ENCODE results near the gene AATF.

The AATF gene

DNA sequence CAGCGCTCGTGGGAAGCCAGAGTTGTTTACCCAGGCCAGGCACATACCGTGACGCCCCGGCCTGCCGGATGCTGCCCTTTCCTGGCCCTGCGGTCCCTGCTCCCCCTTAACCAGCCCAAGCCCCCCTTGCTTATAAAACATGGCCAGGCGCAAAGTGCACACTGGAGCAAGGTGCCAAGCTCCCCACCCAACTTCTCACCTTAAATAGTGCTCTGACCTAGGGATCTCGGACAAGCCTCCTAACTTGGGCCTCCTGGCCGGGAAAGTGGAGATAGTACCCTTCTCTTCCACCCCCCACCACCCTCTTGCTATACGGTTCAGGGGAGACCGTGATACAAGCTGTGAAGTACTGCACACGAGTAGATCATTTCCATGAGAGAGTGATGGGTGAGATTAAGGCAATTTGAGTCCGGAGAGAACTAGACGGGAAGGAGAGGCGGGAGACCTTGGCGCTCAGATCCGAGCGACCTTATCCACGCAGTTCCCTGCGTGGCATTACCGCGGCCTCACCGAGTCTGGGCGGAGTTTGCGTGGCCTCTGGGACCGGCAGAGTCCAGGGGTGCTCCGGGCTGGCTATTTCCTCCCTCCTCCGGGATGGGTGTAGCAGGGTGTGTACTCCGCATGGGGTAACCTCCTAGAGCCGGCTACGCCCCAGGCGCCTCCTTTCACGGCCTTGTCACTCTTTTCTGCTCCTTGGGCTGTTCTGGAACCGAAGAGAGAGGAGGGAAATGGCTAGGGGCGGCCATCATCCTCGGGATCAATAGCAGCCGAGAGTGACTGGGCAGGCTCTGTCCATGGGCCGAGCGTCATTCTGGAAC is 15.9 kb upstream of the AATF start:
- no peak for TF ChIP-seq EZH2phosphoT487 (IDR thresholded peaks at IDR 0.05; ENCODE audit: low read length)
- peaks cover 90% of the 10 kb centered on the region for H3K27me3 ChIP-seq (replicated peaks; ENCODE audit: insufficient read depth, low read length)
- no peaks in the 10 kb centered on the region for H3K9me2 ChIP-seq (replicated peaks; ENCODE audit: insufficient read depth, low read length)
- H3K27ac ChIP-seq (ENCODE audit: low read length): no peak overlapping the region
- H2AFZ ChIP-seq (ENCODE audit: low read length): no peak overlapping the region
- DNase-seq: no peak
- no peak overlapping the region for H3K9ac ChIP-seq (ENCODE audit: low read length)
- no peak overlapping the region for H3K4me3 ChIP-seq (ENCODE audit: low read length)
- H4K20me1 ChIP-seq (ENCODE audit: insufficient read depth, low read length): no peaks in the 10 kb centered on the region
- H3K4me1 ChIP-seq (ENCODE audit: low read length): peaks cover 3% of the 10 kb centered on the region; the same call in 1 of the 2 replicates
- no peak overlapping the region for H3K4me2 ChIP-seq (ENCODE audit: low read depth, low read length)
- H3K36me3 ChIP-seq (replicated peaks; ENCODE audit: insufficient read depth, low read length): no peaks in the 10 kb centered on the region
- H3K79me2 ChIP-seq (ENCODE audit: low read length): no peaks in the 10 kb centered on the region
- no peaks in the 10 kb centered on the region for H3F3A ChIP-seq (ENCODE audit: insufficient read depth, low read length)
- H3K9me3 ChIP-seq (replicated peaks; ENCODE audit: insufficient read depth, low read length): no peaks in the 10 kb centered on the region

DNA sequence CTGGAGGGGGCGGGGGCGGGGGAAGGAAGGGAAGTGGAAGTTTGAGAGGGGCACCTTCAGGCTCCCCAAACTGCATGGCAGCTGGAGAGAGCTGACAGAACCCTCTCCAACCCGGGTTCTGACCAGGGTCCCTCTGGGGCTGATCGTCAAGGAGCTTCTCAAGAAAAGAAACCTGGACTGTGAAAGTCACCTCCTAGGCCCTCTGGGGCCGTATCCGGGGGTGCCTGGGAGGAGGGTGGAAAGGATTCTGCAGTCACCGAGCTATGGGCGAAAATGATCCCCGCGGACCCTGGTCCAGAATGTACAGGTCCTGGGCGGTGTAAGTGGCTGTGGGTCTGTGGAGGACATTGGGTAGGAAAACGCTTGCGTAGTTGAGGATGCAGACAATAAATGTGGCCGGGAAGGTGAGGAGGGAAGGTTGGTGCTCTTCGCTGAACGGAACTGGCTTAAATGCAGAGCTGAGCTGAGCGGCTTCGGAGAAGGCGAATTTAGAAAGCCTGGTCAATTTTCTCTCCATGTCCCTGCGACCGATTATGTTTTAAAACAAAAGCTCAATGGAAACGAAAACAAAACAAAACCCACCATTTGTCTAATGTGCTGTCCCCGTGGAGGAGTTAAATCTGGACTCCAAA is 15.1 kb upstream of the AATF start:
- Histone ChIP-seq H2AFZ (ENCODE audit: low read length) (no peak overlapping the region), H3K4me3 (ENCODE audit: low read length) (no peak overlapping the region), H4K20me1 (ENCODE audit: insufficient read depth, low read length) (no peaks in the 10 kb centered on the region), H3K9me3 (replicated peaks; ENCODE audit: insufficient read depth, low read length) (no peaks in the 10 kb centered on the region), H3F3A (ENCODE audit: insufficient read depth, low read length) (no peaks in the 10 kb centered on the region), H3K79me2 (ENCODE audit: low read length) (no peaks in the 10 kb centered on the region), H3K4me1 (ENCODE audit: low read length) (no peaks in the 10 kb centered on the region), H3K36me3 (replicated peaks; ENCODE audit: insufficient read depth, low read length) (no peaks in the 10 kb centered on the region), H3K9me2 (replicated peaks; ENCODE audit: insufficient read depth, low read length) (no peaks in the 10 kb centered on the region), H3K27ac (ENCODE audit: low read length) (no peak overlapping the region), H3K27me3 (replicated peaks; ENCODE audit: insufficient read depth, low read length) (peaks cover 98% of the 10 kb centered on the region), H3K4me2 (ENCODE audit: low read depth, low read length) (no peak overlapping the region), H3K9ac (ENCODE audit: low read length) (no peak overlapping the region)
- TF ChIP-seq EZH2 (optimal IDR thresholded peaks at IDR 0.05; ENCODE audit: low read depth, low read length) (no peak), EZH2phosphoT487 (IDR thresholded peaks at IDR 0.05; ENCODE audit: low read length) (no peak)
- TF ChIP-seq, protein P1, sequence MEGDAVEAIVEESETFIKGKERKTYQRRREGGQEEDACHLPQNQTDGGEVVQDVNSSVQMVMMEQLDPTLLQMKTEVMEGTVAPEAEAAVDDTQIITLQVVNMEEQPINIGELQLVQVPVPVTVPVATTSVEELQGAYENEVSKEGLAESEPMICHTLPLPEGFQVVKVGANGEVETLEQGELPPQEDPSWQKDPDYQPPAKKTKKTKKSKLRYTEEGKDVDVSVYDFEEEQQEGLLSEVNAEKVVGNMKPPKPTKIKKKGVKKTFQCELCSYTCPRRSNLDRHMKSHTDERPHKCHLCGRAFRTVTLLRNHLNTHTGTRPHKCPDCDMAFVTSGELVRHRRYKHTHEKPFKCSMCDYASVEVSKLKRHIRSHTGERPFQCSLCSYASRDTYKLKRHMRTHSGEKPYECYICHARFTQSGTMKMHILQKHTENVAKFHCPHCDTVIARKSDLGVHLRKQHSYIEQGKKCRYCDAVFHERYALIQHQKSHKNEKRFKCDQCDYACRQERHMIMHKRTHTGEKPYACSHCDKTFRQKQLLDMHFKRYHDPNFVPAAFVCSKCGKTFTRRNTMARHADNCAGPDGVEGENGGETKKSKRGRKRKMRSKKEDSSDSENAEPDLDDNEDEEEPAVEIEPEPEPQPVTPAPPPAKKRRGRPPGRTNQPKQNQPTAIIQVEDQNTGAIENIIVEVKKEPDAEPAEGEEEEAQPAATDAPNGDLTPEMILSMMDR (IDR thresholded peaks at IDR 0.05; ENCODE audit: low read length): no peak
- no peak for DNase-seq

DNA sequence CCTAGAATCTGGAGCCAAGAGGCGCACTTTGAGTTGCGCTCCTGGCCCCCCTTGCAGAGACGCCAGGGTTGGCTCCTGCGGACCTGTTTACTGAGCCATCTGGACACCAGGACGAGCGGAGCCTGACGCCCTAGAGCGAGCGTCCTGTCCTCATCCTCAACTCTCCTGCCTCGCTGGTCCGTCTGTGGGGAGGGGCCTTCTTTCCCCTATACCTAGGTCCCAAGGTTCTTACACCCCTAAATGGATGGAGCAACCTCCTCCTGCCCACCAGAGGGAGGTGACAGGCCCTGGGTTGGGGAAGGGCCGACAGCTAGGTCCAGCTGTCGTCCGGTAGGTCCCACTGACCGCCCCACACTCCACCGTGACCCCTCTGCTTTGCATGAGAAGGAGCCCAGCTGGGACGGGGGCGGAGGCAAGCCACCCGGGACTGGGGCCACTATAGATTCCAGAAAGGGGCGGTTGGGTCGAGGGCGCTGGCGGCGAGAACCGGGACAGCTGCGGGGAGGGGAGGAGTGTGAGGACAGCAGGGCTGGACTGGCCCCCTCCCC is 14.5 kb upstream of the AATF start:
- Histone ChIP-seq H3K4me1 (ENCODE audit: low read length) (no peaks in the 10 kb centered on the region), H3F3A (ENCODE audit: insufficient read depth, low read length) (no peaks in the 10 kb centered on the region), H3K27me3 (replicated peaks; ENCODE audit: insufficient read depth, low read length) (peaks cover 98% of the 10 kb centered on the region), H3K27ac (ENCODE audit: low read length) (no peak overlapping the region), H3K79me2 (ENCODE audit: low read length) (no peaks in the 10 kb centered on the region), H3K9me2 (replicated peaks; ENCODE audit: insufficient read depth, low read length) (no peaks in the 10 kb centered on the region), H3K36me3 (replicated peaks; ENCODE audit: insufficient read depth, low read length) (no peaks in the 10 kb centered on the region), H4K20me1 (ENCODE audit: insufficient read depth, low read length) (no peaks in the 10 kb centered on the region), H3K9ac (ENCODE audit: low read length) (no peak overlapping the region), H3K4me3 (ENCODE audit: low read length) (no peak overlapping the region), H3K4me2 (ENCODE audit: low read depth, low read length) (no peak overlapping the region), H2AFZ (ENCODE audit: low read length) (no peak overlapping the region), H3K9me3 (replicated peaks; ENCODE audit: insufficient read depth, low read length) (no peaks in the 10 kb centered on the region)
- no peak for DNase-seq
- TF ChIP-seq EZH2phosphoT487 (IDR thresholded peaks at IDR 0.05; ENCODE audit: low read length) (no peak), EZH2 (optimal IDR thresholded peaks at IDR 0.05; ENCODE audit: low read depth, low read length) (no peak)
- TF ChIP-seq, protein P1 (IDR thresholded peaks at IDR 0.05; ENCODE audit: low read length): no peak
